MCF 10A (cell line): ENCODE results near the gene ZDHHC20. TPM values are rescaled to one million over a fixed set of nuclear protein-coding genes. Genes with fewer than 3 reads are reported as not detected.

Experiments
- BruUV-seq: library from RNA; stranded (reverse); fragments of 400-500 nt; replicated peaks from 2 replicates; lab custom pipeline; 2021; lab: Mats Ljungman, UMichigan
- CTCF ChIA-PET: fragments of 300-600 bp; sonication (Branson Sonifier 250); formaldehyde crosslinking; extraction: SDS; loops from one replicate; lab custom pipeline; 2021; ENCODE audit warnings: antibody characterized with exemption, inconsistent platforms; lab: Yijun Ruan, JAX
- POLR2A ChIA-PET: fragments of 300-600, 350-650 bp; sonication (Branson Sonifier 250); formaldehyde crosslinking; extraction: SDS; loops from one replicate; lab custom pipeline; 2020; ENCODE audit warnings: antibody characterized with exemption, inconsistent platforms; lab: Yijun Ruan, JAX
- DNase-seq: peaks from one replicate; pipeline ENCODE4 v3.0.0-alpha.2; 2018; ENCODE audit not compliant: unreplicated experiment
- H3K27ac Mint-ChIP-seq: one replicate; pipeline ENCODE4 v1.8.0; 2022; ENCODE audit warnings: mild to moderate bottlenecking, low read depth, mixed read lengths; ENCODE audit not compliant: unreplicated experiment
- H3K27me3 Mint-ChIP-seq: one replicate; pipeline ENCODE4 v1.8.0; 2022; ENCODE audit warnings: mixed read lengths; ENCODE audit not compliant: insufficient read depth, unreplicated experiment
- H3K36me3 Mint-ChIP-seq: one replicate; pipeline ENCODE4 v1.8.0; 2022; ENCODE audit warnings: mild to moderate bottlenecking, moderate library complexity, mixed read lengths; ENCODE audit not compliant: insufficient read depth, unreplicated experiment
- H3K4me1 Mint-ChIP-seq: one replicate; pipeline ENCODE4 v1.8.0; 2022; ENCODE audit warnings: mixed read lengths; ENCODE audit not compliant: insufficient read depth, unreplicated experiment
- H3K4me3 Mint-ChIP-seq: one replicate; pipeline ENCODE4 v1.8.0; 2022; ENCODE audit warnings: mild to moderate bottlenecking, moderate library complexity, mixed read lengths; ENCODE audit not compliant: unreplicated experiment
- H3K9me3 Mint-ChIP-seq: one replicate; pipeline ENCODE4 v1.8.0; 2022; ENCODE audit warnings: mixed read lengths; ENCODE audit not compliant: unreplicated experiment
- intact Hi-C: fragments of 100-400 bp; cut with micrococcal nuclease; formaldehyde crosslinking; loops from 2 replicates; pipeline ENCODE4 v1.14.1; 2022
- total RNA-seq: library from RNA; stranded (reverse); gene quantifications from 2 replicates; pipeline ENCODE4 v1.2.3, GENCODE V29; 2022
- TF ChIP-seq, protein P1 (sequence below): fragments of 200-600 bp; IDR thresholded peaks from one replicate; pipeline ENCODE4 v1.8.0; 2022; ENCODE audit warnings: antibody characterized with exemption, mild to moderate bottlenecking; ENCODE audit not compliant: unreplicated experiment

ZDHHC20 gene
- total RNA-seq, 1 experiment from 2014 or later, result 42.2 TPM

DNA sequence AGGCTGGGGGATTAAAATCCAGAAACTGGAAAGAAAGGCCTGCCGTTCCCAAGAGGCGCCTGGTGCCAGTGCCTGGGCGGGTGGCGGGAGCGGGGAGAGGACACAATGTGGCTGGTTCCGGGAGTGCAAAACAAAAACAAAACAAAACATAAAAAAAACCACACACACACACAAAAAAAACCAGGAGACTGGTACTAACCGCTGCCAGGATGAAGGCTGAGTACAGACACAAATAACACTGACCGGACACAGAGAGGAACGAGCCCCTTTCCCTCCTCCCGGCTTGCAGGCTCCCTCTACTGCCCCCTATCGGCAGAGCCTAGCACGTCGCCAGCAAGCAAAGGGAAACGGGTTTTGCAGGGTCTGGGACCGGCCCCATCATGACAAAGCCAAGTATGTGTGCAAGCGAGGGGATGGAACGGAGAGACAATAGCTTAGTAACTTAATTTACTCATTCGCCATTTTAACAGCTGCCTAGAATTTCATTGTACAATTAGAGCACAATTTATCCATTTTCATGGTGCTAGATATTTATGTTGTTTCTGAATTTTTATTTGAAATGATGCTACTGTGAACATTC, 17.9 kb upstream of the ZDHHC20 start:
- no peaks in the 10 kb centered on the region for H3K27me3 Mint-ChIP-seq
- CTCF ChIA-PET, result interaction anchor here (0.5 to 5.9 kb wide), 68 partner anchors 8 to 1323 kb away, joined by 3 to 92 read pairs (median 3); partner anchors contain the start of genes MRPL57, SKA3, XPO4 and ZDHHC20
- intact Hi-C loops, result loop anchor here (5.0 kb wide), 3 partner anchors 140 to 1285 kb away; partner anchors contain the start of gene GJB2
- peaks cover 16% of the 10 kb centered on the region for H3K4me1 Mint-ChIP-seq
- POLR2A ChIA-PET, result interaction anchor here (0.6 to 3.9 kb wide), 5 partner anchors 127 to 877 kb away, joined by 3 to 33 read pairs (median 3); partner anchors contain the start of genes MICU2, MRPL57 and SKA3
- TF ChIP-seq, protein P1, sequence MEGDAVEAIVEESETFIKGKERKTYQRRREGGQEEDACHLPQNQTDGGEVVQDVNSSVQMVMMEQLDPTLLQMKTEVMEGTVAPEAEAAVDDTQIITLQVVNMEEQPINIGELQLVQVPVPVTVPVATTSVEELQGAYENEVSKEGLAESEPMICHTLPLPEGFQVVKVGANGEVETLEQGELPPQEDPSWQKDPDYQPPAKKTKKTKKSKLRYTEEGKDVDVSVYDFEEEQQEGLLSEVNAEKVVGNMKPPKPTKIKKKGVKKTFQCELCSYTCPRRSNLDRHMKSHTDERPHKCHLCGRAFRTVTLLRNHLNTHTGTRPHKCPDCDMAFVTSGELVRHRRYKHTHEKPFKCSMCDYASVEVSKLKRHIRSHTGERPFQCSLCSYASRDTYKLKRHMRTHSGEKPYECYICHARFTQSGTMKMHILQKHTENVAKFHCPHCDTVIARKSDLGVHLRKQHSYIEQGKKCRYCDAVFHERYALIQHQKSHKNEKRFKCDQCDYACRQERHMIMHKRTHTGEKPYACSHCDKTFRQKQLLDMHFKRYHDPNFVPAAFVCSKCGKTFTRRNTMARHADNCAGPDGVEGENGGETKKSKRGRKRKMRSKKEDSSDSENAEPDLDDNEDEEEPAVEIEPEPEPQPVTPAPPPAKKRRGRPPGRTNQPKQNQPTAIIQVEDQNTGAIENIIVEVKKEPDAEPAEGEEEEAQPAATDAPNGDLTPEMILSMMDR, result peak; percentile 87
- peak; percentile 79 for DNase-seq
- peak overlapping the region; percentile 75 for H3K4me3 Mint-ChIP-seq
- no peaks in the 10 kb centered on the region for H3K36me3 Mint-ChIP-seq
- H3K9me3 Mint-ChIP-seq, result peaks cover under 1% of the 10 kb centered on the region
- H3K27ac Mint-ChIP-seq, result peak overlapping the region; percentile 52
- no TSS peak for BruUV-seq

DNA sequence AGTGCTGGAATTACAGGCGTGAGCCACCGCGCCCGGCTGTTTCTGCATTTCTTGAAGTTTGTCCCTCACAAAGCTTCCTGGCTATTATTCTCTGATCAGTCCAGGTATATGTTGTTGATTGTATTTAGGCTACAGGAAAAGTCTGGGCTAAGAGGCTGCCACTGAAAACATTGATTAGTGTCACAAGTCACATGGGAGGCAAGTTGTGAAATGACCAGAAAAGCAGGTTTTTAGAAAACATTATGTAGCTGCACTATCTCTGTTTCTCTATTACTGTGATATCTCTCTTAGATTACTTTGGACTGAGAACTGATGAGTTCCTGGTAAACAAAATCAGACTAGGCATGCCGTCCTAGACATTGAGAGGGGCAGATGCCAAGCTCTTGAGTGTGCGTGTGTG, 16.0 kb upstream of the ZDHHC20 start:
- Mint-ChIP-seq H3K4me1 (peaks cover 16% of the 10 kb centered on the region), H3K9me3 (peaks cover 16% of the 10 kb centered on the region), H3K27ac (no peak overlapping the region), H3K4me3 (no peak overlapping the region), H3K27me3 (no peaks in the 10 kb centered on the region), H3K36me3 (no peaks in the 10 kb centered on the region)
- no TSS peak for BruUV-seq
- ChIA-PET CTCF (interaction anchor here (0.7 to 5.9 kb wide), 3 partner anchors 15 to 219 kb away, joined by 3 to 92 read pairs (median 29); partner anchors contain the start of gene ZDHHC20), POLR2A (interaction anchor here (0.7 to 3.9 kb wide), 2 partner anchors 39 to 177 kb away, joined by 4 to 33 read pairs; no protein-coding TSS in a partner anchor)
- TF ChIP-seq, protein P1, result no peak
- intact Hi-C loops, result loop anchor here (5.0 kb wide), 3 partner anchors 138 to 1283 kb away; partner anchors contain the start of gene GJB2
- no peak for DNase-seq

DNA sequence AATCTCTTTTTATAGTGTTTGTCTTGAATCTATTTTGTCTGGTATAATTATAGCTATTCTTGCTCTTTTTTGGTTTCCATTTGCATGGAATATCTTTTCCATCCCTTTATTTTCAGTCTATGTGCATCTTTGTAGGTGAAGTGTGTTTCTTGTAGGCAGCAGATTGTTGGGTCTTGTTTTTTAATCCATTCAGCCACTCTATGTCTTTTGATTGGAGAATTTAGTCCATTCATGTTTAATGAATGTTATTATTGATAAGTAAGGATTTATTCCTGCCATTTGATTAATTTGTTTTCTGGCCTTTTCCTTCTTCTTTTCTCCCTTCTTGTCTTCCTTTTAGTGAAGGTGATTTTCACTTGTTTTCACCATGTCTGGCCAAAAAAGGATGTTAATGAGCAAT, 11.7 kb upstream of the ZDHHC20 start:
- H3K9me3 Mint-ChIP-seq, result peaks cover 24% of the 10 kb centered on the region
- POLR2A ChIA-PET, result interaction anchor here (1.4 kb wide), 1 partner anchor 12 kb away, joined by 3 read pairs; no protein-coding TSS in a partner anchor
- H3K4me3 Mint-ChIP-seq, result no peak overlapping the region
- H3K4me1 Mint-ChIP-seq, result no peaks in the 10 kb centered on the region
- no peak for DNase-seq
- no peak overlapping the region for H3K27ac Mint-ChIP-seq
- TF ChIP-seq, protein P1, result no peak
- no TSS peak for BruUV-seq
- intact Hi-C loops, result no loop called here
- H3K36me3 Mint-ChIP-seq, result no peaks in the 10 kb centered on the region
- CTCF ChIA-PET, result interaction anchor here (0.6 to 2.2 kb wide), 3 partner anchors 174 to 567 kb away, joined by 3 to 7 read pairs (median 3); no protein-coding TSS in a partner anchor
- H3K27me3 Mint-ChIP-seq, result no peaks in the 10 kb centered on the region

DNA sequence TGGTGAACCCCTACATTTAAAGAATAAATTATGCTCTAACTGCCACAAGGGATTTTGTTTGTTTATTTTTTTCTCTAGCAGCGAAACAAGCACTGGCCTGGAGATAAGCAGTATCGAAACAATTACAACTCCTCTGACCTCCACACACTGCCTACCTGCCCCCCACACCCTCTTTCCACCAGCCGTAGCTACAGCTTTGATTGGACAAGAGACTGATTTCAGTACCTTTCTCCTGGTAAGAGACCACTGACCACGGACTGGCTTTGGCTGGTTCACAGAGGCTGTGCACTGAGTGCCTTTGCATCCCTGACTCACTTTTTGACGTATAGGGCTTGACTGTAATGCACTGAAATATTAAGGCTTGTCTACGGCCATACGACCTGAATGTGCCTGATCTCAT, 7.4 kb upstream of the ZDHHC20 start:
- no peak for DNase-seq
- TF ChIP-seq, protein P1, result no peak
- Mint-ChIP-seq H3K36me3 (no peaks in the 10 kb centered on the region), H3K9me3 (peaks cover 19% of the 10 kb centered on the region), H3K27me3 (no peaks in the 10 kb centered on the region), H3K4me1 (no peaks in the 10 kb centered on the region), H3K4me3 (no peak overlapping the region), H3K27ac (no peak overlapping the region)
- BruUV-seq, result no TSS peak
- CTCF ChIA-PET, result interaction anchor here (0.6 to 3.2 kb wide), 4 partner anchors 8 to 170 kb away, joined by 3 to 23 read pairs (median 3); no protein-coding TSS in a partner anchor
- POLR2A ChIA-PET, result interaction anchor here (1.6 kb wide), 1 partner anchor 7 kb away, joined by 6 read pairs; the partner anchor contains the start of gene ZDHHC20
- intact Hi-C loops, result no loop called here
